Stimulated activated CD4-positive, alpha-beta T cell treated with anti-CD3 and anti-CD28 coated beads, Interleukin-4, amount 100 ng/mL, for 4 hours (primary cell): Measurements from ENCODE around the gene ACYP2.
"Not testable (repeated sequence)": the region's sequence is repeated elsewhere in the genome, so short reads cannot be mapped to it uniquely, and the experiment has no call there.

Experiments
- DNase-seq, 2 experiments: peaks; one replicate each; pipeline ENCODE4 v3.0.0-alpha.2; 2020

Gene ACYP2

DNA sequence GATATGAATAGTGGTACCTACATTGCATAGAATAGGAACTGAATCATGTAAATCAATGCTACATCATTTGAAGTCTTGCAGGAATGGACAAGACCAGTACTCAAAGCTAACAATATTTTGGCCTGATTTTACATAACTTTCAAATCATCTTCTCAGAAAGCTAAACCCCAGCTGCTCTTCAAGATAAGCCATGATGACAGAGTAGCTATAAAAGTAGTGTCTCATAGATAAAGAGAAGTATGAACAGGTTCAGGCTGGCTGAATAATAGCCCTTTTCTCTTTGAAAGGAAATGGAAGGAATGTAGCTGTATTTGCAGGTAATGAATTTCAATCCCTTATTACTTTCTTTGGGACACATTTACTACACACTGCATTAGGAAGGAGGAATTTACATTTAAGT, 112.4 kb downstream of the ACYP2 start:
- no peak for DNase-seq

DNA sequence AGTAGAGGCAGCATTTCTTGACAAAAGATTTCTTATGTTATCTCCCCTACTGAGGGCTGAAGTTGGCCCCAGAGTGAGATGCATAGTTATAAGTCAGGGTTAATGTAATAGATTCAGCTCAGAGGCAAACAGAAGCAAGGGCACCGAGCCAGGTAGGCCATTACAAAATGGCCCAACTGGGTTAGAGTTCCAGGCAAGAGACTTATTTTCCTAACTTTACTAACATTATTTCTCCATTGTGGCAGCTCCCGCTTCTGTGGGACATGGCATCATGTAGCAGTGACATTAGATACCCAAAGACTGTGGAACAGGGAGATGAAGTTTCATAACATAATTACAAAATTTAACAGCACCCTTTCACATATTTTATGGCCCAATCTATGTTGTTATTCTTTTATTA, 113.5 kb downstream of the ACYP2 start:
- DNase-seq = no peak

DNA sequence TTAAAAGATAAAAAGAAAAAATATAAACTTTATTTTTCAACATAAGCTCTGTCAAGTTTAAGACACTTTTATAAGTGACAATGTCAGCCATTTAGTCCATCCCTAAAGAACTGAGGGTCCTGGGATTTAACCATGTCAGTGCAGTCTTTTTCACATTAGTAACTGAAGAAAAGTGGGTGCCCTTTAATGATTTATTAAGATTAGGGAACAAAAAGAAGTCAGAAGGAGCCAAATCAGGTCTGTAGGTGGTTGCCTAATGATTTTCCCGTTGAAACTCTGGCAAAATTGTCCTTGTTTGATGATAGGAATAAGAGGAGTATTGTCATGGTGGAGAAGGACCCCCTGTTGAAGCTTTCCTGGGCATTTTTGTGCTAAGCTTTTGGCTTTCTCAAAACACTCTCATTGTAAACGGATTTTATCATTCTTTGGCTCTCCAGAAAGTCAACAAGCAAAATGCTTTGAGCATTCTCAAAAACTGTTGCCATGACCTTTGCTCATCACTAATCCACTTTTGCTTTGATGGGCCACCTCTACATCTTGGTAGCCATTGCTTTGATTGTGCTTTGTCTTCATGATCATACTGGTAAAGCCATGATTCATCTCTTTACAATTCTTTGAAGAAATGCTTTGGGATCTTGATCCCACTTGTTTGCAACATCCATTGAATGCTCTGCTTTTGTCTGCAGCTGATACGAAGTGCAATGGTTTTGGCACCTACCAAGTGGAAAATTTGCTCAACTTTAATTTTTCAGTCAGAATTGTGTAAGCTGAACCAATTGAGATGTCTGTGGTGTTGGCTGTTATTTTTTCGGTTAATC, 118.6 kb downstream of the ACYP2 start:
- DNase-seq = no peak

DNA sequence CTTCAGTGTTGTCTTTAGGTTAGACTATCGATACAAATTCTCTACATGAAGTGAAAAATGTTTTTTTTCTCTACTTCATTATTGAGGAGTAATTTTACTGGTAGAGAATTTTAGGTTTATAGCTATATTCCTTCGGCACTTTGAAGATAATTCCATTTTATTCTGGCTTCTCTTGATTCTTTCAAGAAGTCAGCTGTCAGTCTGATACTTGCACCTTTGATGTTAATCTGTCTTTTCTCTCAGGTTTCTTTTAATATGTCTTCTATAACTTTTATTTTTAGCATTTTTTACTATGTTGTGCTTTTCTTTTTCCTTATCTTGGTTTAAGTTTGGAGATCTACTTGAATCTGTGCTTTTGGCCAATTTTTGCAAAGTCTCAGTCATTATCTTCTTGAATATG, 122.0 kb downstream of the ACYP2 start:
- no peak for DNase-seq

DNA sequence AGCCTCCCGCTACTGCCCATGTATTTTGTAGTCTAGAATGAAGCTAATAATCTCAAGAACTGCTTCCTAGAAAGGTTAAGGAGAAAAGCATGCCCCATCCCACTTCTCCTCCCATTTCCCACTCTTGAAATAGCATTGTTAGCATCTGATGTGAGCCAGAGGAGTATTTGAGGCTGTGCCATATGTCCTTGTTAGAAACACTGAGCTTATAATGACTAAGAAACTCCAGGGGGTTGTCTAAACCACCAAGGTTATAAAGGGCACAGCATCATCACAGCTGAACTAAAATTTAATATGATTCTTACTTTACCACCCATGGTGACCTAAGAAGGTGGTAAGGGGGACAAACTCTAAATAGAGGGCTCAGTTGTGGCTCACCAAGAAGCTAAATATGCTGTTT, 124.0 kb downstream of the ACYP2 start:
- no peak for DNase-seq

DNA sequence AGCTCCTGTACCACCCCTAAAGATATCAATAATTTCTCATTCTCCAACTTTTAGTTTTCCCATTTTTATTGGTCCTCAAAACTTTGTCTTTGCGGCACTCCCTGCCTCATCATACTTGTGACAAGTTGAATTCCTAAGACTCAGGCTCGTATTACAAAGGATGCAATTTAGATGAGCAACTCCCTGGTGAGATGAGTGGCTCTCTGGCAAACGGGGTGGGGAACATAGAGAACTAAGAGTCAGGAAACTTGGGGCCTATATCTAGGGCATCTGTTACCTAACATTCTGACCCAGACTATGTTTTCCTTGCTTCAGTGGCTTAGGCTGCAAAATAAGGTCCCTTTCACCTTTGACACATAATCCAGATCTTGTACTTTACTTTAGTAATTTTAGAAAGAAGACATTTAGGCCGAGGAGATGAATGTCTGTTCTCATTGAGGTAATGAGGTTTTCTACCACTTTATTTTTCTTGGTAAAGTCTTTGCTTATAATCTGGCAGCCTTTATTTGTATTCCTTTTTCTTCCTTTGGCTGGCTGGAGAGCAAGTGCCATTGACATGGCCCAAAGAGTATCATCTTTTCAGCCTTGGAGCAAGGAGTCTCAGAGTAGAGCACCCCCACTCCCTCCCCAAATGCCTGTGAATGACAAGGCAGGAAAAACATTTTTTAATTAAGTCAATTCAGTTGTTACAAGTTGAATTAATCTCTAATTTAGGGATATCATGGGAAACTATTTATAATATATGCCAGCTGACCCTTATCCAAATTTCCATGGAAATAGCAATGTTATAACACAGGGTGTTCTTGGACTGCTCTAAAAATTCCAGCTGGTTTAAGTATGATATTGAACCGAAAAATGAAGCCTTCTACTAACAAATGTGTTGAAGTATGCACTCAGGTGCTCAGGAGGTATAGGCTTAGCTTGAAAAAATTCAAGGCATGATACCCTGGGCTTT, 125.4 kb downstream of the ACYP2 start:
- DNase-seq = no peak

DNA sequence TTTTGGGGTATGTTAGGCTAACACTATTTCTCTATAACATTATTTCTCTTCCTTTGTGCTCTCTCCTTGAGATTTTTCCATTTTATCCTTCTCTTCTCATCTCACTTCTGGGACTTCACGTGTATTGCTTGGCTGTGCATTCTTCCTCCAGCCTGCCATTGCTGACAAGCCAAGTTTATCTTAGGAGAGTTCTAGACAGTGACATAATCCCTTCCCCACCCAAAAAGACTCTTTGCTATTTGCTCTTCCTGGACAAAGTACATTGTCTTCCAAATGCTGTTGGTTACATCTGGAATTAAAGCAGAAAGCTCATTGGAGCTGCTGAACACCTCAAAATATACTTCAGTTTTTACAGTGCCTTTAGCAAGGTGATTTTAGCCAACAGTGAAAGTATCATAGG, 131.7 kb downstream of the ACYP2 start:
- DNase-seq = no peak

DNA sequence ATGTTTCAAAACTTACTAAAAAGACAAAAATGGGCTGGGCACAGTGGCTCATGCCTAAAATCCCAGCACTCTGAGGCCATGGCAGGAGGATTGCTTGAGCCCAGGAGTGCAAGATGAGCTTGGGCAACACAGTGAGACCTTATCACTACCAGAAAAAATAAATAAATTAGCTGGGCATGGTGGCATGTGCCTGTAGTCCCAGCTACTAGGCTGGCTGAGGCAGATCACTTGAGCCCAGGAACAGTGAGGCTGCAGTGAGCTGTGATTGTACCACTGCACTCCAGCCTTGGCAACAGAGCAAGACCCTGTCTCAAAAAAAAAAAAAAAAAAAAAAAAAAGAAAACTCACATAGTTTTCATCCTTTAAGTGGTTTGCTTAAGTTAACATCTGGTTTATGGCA, 134.2 kb downstream of the ACYP2 start:
- DNase-seq = no peak

DNA sequence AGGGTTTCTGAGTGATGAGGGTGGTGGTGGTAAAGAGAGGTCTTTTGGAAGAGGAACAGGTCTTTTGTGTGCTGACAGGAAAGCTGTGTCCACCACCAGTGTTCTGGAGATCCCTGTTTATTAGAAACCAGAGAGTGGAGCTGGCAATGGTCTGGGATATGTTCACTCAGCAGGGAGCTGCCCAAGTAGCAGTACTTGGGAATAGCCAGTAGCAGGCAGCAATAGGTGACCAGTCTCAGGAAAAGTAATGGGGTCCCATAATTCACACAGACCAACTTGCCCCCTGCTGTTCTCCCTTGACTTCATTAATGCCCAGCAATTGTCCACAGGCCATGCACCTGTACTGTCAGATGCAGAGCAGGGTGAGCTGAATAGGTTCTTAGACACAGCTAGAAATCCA, 138.8 kb downstream of the ACYP2 start:
- no peak for DNase-seq

DNA sequence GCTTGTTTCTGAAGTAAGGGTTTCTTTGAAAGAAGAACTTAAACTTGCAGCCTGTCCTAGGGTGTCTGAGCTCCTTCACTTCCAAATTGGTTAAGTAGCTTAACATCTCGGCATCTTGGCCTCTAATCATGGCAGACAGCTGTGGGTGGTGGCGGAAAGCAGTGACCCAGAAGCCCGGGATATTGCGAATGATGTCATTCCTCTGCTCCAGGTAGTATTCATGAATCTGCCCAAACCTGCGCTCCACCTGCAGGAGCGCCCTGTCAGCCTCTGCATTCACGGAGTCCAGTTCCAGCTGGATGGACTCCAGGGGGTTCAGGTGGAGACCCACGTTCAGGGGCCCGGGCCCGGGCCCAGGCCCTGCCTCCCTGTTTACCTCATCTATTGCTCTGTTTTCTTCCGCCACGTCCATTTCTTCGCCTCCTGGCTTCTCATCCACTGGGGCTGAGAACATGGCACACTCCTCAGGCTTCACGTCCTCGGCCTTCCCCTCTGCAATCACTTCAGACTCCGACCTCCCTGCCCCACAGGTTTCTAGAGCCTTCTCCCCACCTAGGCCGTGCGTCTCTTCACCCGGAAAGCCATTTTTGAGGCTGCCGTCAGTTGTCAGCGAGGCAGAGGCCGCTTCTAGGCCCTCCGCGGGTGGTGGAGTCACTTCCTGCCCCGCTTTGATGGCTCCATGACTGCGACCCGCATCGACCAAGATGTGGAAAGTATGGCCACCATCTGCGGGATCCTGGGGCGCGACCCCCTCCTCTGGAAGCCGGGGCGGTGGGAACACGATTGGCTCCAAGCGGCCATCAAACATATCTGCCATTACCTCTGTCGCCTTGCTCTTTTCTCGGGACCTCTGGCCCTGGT, 140.0 kb downstream of the ACYP2 start:
- DNase-seq = no peak

DNA sequence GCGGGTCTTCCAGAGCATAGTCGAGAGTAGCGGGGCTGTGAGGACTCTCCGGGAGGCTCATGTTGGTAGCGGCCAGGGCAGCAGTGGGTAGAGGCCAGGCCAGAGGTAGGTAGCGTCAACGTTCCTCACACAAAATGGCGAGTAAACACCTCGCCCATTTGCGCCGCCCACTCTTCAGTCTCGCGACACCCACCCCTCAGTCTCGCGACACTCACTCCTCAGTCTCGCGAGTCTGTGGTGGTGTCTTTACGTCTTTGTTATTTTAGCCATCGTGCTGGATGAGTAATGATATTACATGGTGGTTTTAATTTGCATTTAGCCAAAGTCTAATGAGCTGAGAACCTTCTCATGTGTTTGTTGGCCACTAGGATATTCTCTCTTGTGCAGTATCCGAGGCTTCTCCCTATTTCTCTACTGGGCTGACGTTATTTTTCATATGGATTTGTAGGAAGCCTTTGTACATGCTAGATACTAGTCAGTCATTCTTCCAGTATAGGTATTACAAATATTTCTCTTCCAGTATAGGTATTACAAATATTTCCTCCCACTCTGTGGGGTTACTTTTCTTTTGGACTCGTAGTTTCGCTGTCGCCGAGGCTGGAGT, 140.8 kb downstream of the ACYP2 start, which contains the start of gene TSPYL6:
Gene TSPYL6, minus strand, starts transcription at position 139 of the 604 bp plus-strand sequence. Its CDS starts 78 bp downstream, at position 61.
- no peak for DNase-seq

DNA sequence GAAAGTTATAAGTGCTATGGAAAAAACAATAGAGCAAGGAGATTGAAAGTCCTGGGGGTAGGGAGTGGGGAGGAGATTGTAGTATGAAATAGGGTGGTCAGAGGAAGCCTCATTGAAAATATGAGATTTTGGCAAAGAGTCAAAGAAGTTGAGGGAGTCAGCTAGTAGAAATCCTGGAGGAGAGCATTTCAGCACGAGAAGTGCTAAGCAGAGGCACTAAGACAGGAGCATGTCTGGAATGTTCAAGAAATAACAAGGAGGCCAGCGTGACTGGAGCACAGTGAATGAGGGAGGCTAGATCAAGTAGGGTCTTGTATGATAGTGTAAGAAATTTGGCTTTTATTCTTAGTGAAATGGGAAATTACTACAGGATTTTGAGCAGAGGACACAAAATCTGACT, 142.8 kb downstream of the ACYP2 start:
- DNase-seq = no peak

DNA sequence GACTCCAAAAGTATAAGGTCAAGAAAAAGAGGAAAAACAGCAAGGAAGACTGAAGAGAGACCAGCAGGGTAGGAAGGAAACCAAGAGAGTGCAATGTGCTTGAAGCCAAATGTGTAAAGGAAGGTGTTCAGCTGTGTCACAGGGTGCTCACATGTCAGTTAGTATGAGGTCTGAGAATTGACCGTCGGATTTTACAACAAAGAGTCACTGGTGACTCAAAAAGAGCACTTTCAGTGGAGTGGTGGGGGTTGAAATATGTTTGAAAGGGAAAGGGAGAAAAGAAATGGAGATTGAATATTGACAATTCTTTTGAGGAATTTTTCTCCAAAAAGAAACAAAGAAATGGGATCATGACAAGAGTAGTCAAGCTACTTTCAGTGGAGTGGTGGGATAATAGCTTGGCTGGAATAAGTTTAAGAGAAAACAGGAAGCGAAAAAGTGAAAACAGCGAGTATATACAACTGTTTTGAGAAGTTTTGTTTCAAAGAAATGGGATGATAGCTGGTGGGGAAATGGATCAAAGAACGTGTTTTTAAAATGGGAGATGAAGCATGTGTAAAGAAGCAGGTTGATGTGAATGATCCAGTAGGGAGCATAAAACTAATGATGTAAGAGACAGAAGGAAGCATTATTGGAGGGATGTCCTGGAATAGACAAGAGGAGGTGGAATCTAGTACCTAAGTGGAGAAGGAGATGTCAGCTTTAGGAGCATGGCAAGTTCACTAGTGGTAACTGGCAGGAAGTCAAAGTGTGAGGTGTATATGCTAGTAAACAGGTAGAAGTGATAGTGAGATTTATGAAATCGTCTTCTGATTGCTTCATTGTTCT, 144.2 kb downstream of the ACYP2 start:
- no peak for DNase-seq

DNA sequence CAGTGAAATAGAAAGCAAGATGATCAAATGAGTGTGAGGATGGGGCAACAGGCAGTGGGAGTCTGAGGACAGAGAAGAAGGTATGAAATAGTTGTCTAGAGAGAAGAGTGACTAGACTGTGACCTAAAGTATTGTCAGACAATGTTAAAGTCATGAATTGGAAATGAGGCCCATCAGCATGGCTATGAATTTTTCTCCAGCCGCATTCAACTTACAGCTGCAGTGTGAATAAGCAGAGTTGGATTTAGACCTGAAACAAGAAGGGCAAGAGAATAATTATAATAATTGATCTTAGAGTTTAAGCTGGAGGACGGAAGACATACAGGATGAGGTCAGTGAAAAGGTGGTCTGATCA, 144.8 kb downstream of the ACYP2 start:
- no peak for DNase-seq

DNA sequence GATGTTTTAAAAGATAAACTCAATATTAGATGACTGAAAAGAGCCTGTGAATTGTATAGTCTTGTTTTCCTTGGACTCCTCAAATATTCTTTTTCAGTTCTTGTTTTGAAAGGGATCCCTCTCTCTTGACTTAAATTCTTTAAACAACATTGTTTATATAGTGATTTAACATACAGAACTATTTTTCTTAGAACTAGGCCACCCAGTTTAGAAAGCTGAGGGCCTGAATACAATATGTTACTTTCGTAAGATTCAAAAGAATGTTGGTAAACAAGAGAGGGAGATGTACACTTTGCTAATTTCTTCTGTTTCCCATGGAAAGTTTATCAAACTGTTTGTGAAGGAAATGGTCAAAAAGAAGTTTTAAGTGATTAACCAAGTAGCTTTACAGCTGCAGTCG, 146.1 kb downstream of the ACYP2 start:
- DNase-seq = no peak

DNA sequence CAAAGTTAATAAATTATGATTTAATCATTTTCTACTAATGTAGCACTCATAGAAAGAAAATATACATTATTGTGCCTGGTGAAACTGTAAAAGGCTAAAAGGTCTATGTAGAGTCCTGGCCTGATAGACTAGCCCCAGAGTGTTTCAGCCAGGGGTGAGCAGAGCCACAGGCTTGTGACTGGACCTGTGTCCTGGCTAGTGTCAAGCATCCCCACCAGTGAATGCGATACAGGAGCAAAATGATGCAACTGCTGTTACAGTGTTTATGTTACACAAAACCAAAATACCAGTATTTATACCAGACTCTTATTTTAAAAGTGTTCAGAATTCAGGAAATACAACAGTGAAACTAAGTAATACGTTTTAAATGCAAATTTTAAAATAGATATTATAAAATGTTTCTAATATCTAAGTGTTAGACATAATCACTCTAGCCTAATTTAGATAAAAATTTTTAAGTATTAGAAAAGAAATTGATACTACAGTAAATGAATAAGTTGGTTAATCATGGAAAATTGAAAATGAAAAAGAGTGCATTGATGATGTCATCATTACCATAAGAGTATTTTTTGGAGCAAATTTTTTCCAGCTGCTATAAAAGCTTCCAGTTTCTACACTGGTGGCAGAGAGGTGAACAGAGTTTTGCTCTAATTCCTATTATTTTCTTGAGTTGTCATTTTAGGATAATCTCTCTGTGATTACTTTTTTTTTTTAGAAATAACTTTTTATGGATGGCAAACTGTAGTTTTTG, 146.8 kb downstream of the ACYP2 start:
- DNase-seq = no peak

DNA sequence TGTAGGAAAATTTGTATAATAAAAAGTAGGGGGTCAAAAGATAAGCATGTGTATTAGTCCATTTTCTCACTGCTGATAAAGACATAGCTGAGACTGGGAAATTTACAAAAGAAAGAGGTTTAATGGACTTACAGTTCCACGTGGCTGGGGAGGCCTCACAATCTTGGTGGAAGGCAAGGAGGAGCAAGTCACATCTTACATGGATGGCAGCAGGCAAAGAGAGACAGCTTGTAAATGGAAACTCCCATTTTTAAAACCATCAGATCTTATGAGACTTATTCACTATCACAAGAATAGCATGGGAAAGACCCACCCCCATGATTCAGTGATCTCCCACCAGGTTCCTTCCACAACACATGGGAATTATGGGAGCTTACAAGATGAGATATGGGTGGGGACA, 149.7 kb downstream of the ACYP2 start:
- DNase-seq = not testable (repeated sequence)

DNA sequence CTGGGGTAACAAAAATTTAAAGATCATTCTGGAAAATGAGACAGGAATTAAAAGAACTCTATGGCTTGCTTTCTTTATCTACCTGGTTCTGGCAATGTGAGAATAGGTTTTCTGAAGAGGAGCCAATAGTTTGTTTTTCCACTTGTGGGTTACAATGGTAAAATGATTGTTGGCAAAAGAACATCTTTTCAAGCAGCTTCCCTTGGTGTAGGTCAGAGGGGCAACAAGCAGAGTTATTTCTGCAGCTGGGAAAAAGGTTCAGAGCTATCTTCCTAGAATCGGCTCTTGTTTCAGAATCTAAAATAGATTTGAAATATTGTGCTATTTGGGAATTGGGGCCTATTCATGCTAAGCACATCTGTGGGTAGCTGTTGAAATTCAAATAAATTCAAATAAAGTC, 152.2 kb downstream of the ACYP2 start:
- no peak for DNase-seq

DNA sequence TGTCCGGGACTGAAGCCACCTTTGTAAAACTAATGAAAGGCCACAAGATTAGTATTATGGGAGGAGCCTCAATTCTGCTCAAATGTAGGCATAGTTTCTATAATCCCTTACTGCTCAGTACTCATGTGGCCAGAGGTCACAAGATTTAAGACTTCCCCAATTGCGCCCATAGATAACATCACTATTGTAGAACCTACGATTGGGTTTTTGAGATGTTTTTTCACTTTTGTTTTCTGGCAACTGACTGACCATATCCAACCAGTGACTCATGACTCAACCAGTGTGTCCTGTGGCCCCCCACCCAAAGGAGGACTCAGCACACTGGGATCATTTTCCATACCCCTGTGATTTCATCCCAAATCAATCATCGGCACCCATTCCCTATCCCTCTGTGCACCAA, 155.8 kb downstream of the ACYP2 start:
- no peak for DNase-seq

DNA sequence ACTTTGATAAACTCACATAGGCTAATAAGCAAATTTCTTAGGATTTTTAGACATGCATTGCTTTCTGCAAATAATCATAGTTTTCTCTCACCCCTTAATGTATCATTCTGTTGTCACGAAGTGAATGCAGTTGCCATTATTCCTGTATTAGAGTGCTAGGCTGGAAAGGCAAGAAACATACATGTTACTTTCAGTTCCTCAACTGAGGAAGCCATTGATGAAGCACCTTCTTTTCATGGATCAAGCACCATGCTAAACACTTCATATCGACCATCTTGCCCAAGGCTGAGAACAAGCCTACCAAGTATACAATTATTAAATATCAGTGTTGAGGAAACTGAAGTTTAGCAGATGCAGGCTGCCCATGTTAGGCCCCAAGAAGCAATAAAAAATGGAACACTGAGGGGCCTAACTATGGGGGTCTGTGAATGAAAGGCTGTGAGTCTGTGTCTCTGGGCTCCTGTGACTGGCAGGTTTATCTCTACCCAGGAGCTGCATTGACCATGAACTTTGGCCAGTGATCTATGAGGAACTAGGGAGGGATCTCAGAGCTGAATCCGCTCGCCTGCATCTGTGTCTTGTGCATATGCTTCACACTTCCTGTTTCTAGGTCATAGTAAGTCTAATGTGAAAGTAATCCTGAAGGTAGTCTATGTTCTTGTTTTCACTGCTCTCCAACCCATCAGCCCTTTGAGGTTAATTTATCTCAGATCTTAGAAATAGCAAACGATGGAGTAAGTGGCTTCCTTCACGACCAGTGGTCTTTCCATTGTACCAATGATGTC, 156.6 kb downstream of the ACYP2 start:
- DNase-seq = no peak
